Bronchial epithelial cell (primary cell): ENCODE data around the gene IP6K1. TPM values are rescaled to one million over a fixed set of nuclear protein-coding genes. Genes with fewer than 3 reads are reported as not detected.
A peak's percentile ranks its signal among the peaks of the same experiment; 100 is the strongest.
"Not testable (repeated sequence)": the region's sequence is repeated elsewhere in the genome, so short reads cannot be mapped to it uniquely, and the experiment has no call there.

Source experiments
- DNase-seq: peaks from one replicate; pipeline ENCODE4 v3.0.0-alpha.2; 2010; ENCODE audit warnings: low read depth
- FAIRE-seq: peaks from 2 replicates; lab custom pipeline; 2011; peaks lifted over from hg19 to GRCh38; lab: Jason Lieb, UNC
- H3K27me3 ChIP-seq: 2 replicates; pipeline ENCODE4 v1.5.1; 2011; ENCODE audit warnings: low read length; ENCODE audit not compliant: control insufficient read depth, insufficient read depth
- H3K36me3 ChIP-seq: 2 replicates; pipeline ENCODE4 v1.5.1; 2011; ENCODE audit warnings: low read length; ENCODE audit not compliant: control insufficient read depth, insufficient read depth
- H3K4me3 ChIP-seq: 2 replicates; pipeline ENCODE4 v1.5.1; 2011; ENCODE audit warnings: mild to moderate bottlenecking, low read depth, low read length, control low read depth
- total RNA-seq: library from RNA; depleted of rRNA; stranded (reverse); fragments of >200 nt; gene quantifications from 2 replicates; pipeline ENCODE4 v1.2.1, GENCODE V29; 2014
- TF ChIP-seq, protein P1 (sequence below): IDR thresholded peaks from 2 replicates; pipeline ENCODE4 v1.5.1; 2011; ENCODE audit warnings: mild to moderate bottlenecking, moderate library complexity, low read length, control low read depth, inconsistent platforms; ENCODE audit not compliant: insufficient read depth, severe bottlenecking

IP6K1 gene
- total RNA-seq, 1 donor from 2014 or later = 20.3 TPM

- TF ChIP-seq, protein P1, sequence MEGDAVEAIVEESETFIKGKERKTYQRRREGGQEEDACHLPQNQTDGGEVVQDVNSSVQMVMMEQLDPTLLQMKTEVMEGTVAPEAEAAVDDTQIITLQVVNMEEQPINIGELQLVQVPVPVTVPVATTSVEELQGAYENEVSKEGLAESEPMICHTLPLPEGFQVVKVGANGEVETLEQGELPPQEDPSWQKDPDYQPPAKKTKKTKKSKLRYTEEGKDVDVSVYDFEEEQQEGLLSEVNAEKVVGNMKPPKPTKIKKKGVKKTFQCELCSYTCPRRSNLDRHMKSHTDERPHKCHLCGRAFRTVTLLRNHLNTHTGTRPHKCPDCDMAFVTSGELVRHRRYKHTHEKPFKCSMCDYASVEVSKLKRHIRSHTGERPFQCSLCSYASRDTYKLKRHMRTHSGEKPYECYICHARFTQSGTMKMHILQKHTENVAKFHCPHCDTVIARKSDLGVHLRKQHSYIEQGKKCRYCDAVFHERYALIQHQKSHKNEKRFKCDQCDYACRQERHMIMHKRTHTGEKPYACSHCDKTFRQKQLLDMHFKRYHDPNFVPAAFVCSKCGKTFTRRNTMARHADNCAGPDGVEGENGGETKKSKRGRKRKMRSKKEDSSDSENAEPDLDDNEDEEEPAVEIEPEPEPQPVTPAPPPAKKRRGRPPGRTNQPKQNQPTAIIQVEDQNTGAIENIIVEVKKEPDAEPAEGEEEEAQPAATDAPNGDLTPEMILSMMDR = no peak
- no peak overlapping the region for H3K4me3 ChIP-seq
- no peak for DNase-seq
- H3K36me3 ChIP-seq = peaks cover 2% of the 10 kb centered on the region
- FAIRE-seq = no peak
- H3K27me3 ChIP-seq = no peaks in the 10 kb centered on the region
Measured at GRCh38 chr3:49781415-49782199, 4.7 kb downstream of the IP6K1 start.

DNA sequence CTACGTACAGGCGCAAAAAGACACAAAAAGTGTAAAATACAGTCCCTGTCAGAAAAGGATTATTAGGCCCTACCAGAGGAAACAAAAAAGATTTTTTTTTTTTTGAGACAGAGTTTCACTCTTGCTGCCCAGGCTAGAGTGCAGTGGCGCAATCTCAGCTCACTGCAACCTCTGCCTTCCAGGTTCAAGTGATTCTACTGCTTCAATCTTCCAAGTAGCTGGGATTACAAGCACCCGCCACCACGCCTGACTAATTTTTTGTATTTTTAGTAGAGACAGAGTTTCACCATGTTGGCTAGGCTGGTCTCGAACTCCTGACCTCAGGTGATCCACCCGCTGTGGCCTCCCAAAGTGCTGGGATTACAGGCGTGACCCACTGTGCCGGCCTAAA lies 5.4 kb downstream of the IP6K1 start:
- H3K27me3 ChIP-seq, DNase-seq, H3K36me3 ChIP-seq, H3K4me3 ChIP-seq, FAIRE-seq: not testable (repeated sequence)

GRCh38 chr3:49780080-49780974 lies 6.0 kb downstream of the IP6K1 start:
- H3K27me3 ChIP-seq = no peaks in the 10 kb centered on the region
- H3K36me3 ChIP-seq = peaks cover 2% of the 10 kb centered on the region
- DNase-seq = no peak
- TF ChIP-seq, protein P1 = no peak
- H3K4me3 ChIP-seq = no peak overlapping the region
- no peak for FAIRE-seq

GRCh38 chr3:49779358-49780079 lies 6.8 kb downstream of the IP6K1 start:
- TF ChIP-seq, protein P1 = no peak
- Histone ChIP-seq H3K36me3 (peaks cover 2% of the 10 kb centered on the region), H3K4me3 (no peak overlapping the region), H3K27me3 (no peaks in the 10 kb centered on the region)
- no peak for DNase-seq
- peak; percentile 40 for FAIRE-seq

DNA sequence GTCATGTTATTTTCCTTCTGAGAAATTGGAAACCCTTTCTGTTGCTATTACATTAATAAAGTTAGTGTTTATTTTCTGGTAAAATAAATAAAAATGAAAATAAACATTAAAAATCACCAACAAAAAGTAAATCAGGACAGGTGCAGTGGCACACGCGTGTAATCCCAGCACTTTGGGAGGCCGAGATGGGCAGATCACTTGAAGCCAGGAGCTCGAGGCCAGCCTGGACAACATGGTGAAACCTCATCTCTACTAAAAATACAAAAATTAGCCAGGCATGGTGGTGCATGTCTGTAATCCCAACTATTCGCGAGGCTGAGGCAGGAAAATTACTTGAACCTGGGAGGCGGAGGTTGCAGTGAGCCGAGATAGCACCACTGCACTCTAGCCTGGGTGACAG lies 10.2 kb downstream of the IP6K1 start:
- not testable (repeated sequence) for DNase-seq, H3K36me3 ChIP-seq, H3K4me3 ChIP-seq, H3K27me3 ChIP-seq, FAIRE-seq

DNA sequence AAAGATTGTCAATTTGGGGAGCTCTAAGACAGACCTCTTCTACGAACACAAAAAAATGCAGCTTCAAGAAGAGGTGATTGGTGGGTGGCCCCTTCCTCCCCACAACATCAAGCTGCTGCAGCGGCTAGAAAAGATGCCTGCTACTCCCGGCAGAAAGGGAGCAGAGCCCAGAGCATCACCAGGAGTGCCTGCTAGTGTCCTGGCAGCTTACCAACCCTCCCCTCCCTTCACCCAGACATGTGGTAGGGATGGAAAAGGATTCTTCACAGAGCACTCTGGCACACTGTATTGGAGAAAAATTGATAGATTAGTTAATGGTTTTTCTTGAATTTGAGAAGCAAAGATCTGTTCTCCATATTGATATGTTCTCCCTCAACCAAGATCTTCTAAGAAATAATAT lies 10.8 kb downstream of the IP6K1 start:
- Histone ChIP-seq H3K4me3 (no peak overlapping the region), H3K27me3 (no peaks in the 10 kb centered on the region), H3K36me3 (no peaks in the 10 kb centered on the region)
- TF ChIP-seq, protein P1 = no peak
- DNase-seq = no peak
- FAIRE-seq = no peak
